H1 (cell line): ENCODE measurements around the gene APOL2. TPM values are rescaled to one million over a fixed set of nuclear protein-coding genes. Genes with fewer than 3 reads are reported as not detected.

Experiments
- CTCF ChIA-PET: fragments of 300-600 bp; sonication (Branson Sonifier 250); formaldehyde crosslinking; loops from one replicate; lab custom pipeline; 2021; ENCODE audit not compliant: partially characterized antibody; lab: Charles Lee
- POLR2A ChIA-PET: fragments of 300-600 bp; sonication (Branson Sonifier 250); formaldehyde crosslinking; loops from one replicate; lab custom pipeline; 2021; ENCODE audit warnings: inconsistent platforms; ENCODE audit not compliant: partially characterized antibody; lab: Charles Lee
- DNase-seq, 2 experiments: peaks; one replicate each; pipeline versions ENCODE4 v3.0.0 to v3.0.0-alpha.2; 2010 to 2022; ENCODE audit warnings: low spot score in 2 of 2, low read depth in 1 of 2, mixed read lengths in 1 of 2
- FAIRE-seq: peaks from 2 replicates; lab custom pipeline; 2011; peaks lifted over from hg19 to GRCh38; lab: Jason Lieb, UNC
- H2AFZ ChIP-seq: 2 replicates; pipeline ENCODE4 v1.8.1; 2012; ENCODE audit warnings: low read length, inconsistent platforms
- H2AK5ac ChIP-seq: 2 replicates; pipeline ENCODE4 v1.6.1; 2013; ENCODE audit warnings: low read depth, low read length
- H2BK120ac ChIP-seq: replicated peaks from 2 replicates; pipeline ENCODE3; 2013; ENCODE audit warnings: low read depth, low read length, inconsistent platforms
- H2BK12ac ChIP-seq: 2 replicates; pipeline ENCODE4 v1.6.1; 2013; ENCODE audit warnings: low read depth, low read length
- H2BK15ac ChIP-seq: 2 replicates; pipeline ENCODE4 v1.6.1; 2013; ENCODE audit warnings: low read length
- H2BK20ac ChIP-seq: 2 replicates; pipeline ENCODE4 v1.6.1; 2013; ENCODE audit warnings: low read length
- H2BK5ac ChIP-seq: 2 replicates; pipeline ENCODE4 v1.6.1; 2013; ENCODE audit warnings: low read depth, low read length
- H3K14ac ChIP-seq: 2 replicates; pipeline ENCODE4 v1.6.1; 2013; ENCODE audit warnings: inconsistent platforms; ENCODE audit not compliant: insufficient read length
- H3K18ac ChIP-seq: 2 replicates; pipeline ENCODE4 v1.6.1; 2013; ENCODE audit warnings: low read length; ENCODE audit errors: extremely low read depth
- H3K23ac ChIP-seq: 2 replicates; pipeline ENCODE4 v1.6.1; 2013; ENCODE audit warnings: inconsistent platforms; ENCODE audit not compliant: insufficient read length
- H3K23me2 ChIP-seq: 2 replicates; pipeline ENCODE4 v1.6.1; 2013; ENCODE audit warnings: low read depth, low read length
- H3K27ac ChIP-seq: 2 replicates; pipeline ENCODE4 v1.6.1; 2011; ENCODE audit warnings: low read depth, low read length, inconsistent platforms
- H3K27me3 ChIP-seq, 4 experiments: replicated peaks in 1 of 4; 1 replicate in 1 of 4; 2 replicates in 3 of 4; pipeline versions ENCODE4 v1.6.1 to v1.8.1; 2011 to 2013; ENCODE audit warnings: low read length in 3 of 4, mild to moderate bottlenecking in 3 of 4, inconsistent platforms in 2 of 4, mixed read lengths in 2 of 4, moderate library complexity in 1 of 4; ENCODE audit not compliant: control insufficient read depth in 3 of 4, insufficient read depth in 3 of 4; ENCODE audit errors: extremely low read depth in 1 of 4
- H3K36me3 ChIP-seq, 4 experiments: 2 replicates each; pipeline versions ENCODE4 v1.6.1 to v1.8.1; 2011 to 2013; ENCODE audit warnings: mild to moderate bottlenecking in 4 of 4, low read length in 3 of 4, moderate library complexity in 2 of 4, control low read depth in 1 of 4, inconsistent platforms in 1 of 4; ENCODE audit not compliant: insufficient read depth in 4 of 4, control insufficient read depth in 2 of 4
- H3K4ac ChIP-seq: replicated peaks from 2 replicates; pipeline ENCODE3; 2013; ENCODE audit warnings: low read length, low read depth, mixed read lengths, inconsistent platforms; ENCODE audit not compliant: insufficient read length
- H3K4me1 ChIP-seq, 4 experiments: replicated peaks in 1 of 4; 1 replicate in 1 of 4; 2 replicates in 3 of 4; pipeline versions ENCODE4 v1.6.1 to v1.8.1; 2011 to 2013; ENCODE audit warnings: low read length in 3 of 4, inconsistent platforms in 2 of 4, mixed read lengths in 1 of 4; ENCODE audit not compliant: insufficient read depth in 4 of 4, control insufficient read depth in 3 of 4
- H3K4me2 ChIP-seq, 2 experiments: 2 replicates each; pipeline versions ENCODE4 v1.6.1 to v1.8.1; 2011 to 2013; ENCODE audit warnings: low read depth in 2 of 2, low read length in 2 of 2, control low read depth in 1 of 2, inconsistent platforms in 1 of 2, mild to moderate bottlenecking in 1 of 2; ENCODE audit not compliant: insufficient read depth in 1 of 2
- H3K4me3 ChIP-seq, 4 experiments: fragments of 200-600, 300-600 bp in 1 of 4; sonication (generic), shearing (Covaris generic), sonication (Bioruptor Twin) in 1 of 4; 2 replicates each; pipeline versions ENCODE4 v1.5.1 to v1.8.1; 2011 to 2016; ENCODE audit warnings: low read length in 4 of 4, low read depth in 3 of 4, control low read depth in 2 of 4, inconsistent platforms in 2 of 4, mild to moderate bottlenecking in 2 of 4, mixed read lengths in 1 of 4, moderate library complexity in 1 of 4; ENCODE audit not compliant: insufficient read depth in 2 of 4; ENCODE audit errors: extremely low read depth in 1 of 4
- H3K56ac ChIP-seq: replicated peaks from 2 replicates; pipeline ENCODE3; 2013; ENCODE audit warnings: low read depth, mild to moderate bottlenecking, mixed read lengths, low read length, inconsistent platforms; ENCODE audit not compliant: insufficient read length
- H3K79me1 ChIP-seq: 2 replicates; pipeline ENCODE4 v1.6.1; 2013; ENCODE audit warnings: low read depth, low read length, control low read depth
- H3K79me2 ChIP-seq, 2 experiments: 2 replicates each; pipeline versions ENCODE4 v1.6.1 to v1.8.1; 2012 to 2013; ENCODE audit warnings: low read length in 2 of 2, mild to moderate bottlenecking in 2 of 2, inconsistent platforms in 1 of 2; ENCODE audit not compliant: insufficient read depth in 2 of 2, control insufficient read depth in 1 of 2
- H3K9ac ChIP-seq, 4 experiments: replicated peaks in 1 of 4; 1 replicate in 1 of 4; 2 replicates in 3 of 4; pipeline versions ENCODE4 v1.6.1 to v1.8.1; 2011 to 2013; ENCODE audit warnings: low read depth in 3 of 4, low read length in 3 of 4, control low read depth in 2 of 4, mild to moderate bottlenecking in 2 of 4, moderate library complexity in 2 of 4, inconsistent platforms in 1 of 4; ENCODE audit errors: extremely low read depth in 1 of 4
- H3K9me3 ChIP-seq, 2 experiments: 2 replicates each; pipeline versions ENCODE4 v1.6.1 to v1.8.1; 2012 to 2013; ENCODE audit warnings: mild to moderate bottlenecking in 2 of 2, moderate library complexity in 2 of 2, control low read depth in 1 of 2, inconsistent platforms in 1 of 2, low read depth in 1 of 2, low read length in 1 of 2, mixed read lengths in 1 of 2; ENCODE audit not compliant: insufficient read depth in 2 of 2
- H4K20me1 ChIP-seq, 2 experiments: replicated peaks in 1 of 2; 2 replicates each; pipeline versions ENCODE3 to v1.8.1; 2011 to 2013; ENCODE audit warnings: inconsistent platforms in 2 of 2, low read length in 2 of 2, mild to moderate bottlenecking in 1 of 2; ENCODE audit not compliant: insufficient read depth in 2 of 2, control insufficient read depth in 1 of 2
- H4K5ac ChIP-seq: 2 replicates; pipeline ENCODE4 v1.6.1; 2013; ENCODE audit warnings: low read length, low read depth, mixed read lengths, inconsistent platforms; ENCODE audit not compliant: insufficient read length
- H4K8ac ChIP-seq: 2 replicates; pipeline ENCODE4 v1.8.0; 2013; ENCODE audit warnings: mild to moderate bottlenecking, moderate library complexity, low read length, inconsistent platforms; ENCODE audit not compliant: insufficient read depth; ENCODE audit errors: extremely low read depth
- H4K91ac ChIP-seq: replicated peaks from 2 replicates; pipeline ENCODE3; 2013; ENCODE audit warnings: low read length, mixed read lengths, inconsistent platforms; ENCODE audit not compliant: insufficient read length
- BCL11A ChIP-seq, 2 experiments: IDR thresholded peaks; one replicate each; pipeline ENCODE4 v1.6.1; 2011; ENCODE audit warnings: low read depth in 2 of 2, low read length in 2 of 2, mild to moderate bottlenecking in 2 of 2
- BRCA1 ChIP-seq: IDR thresholded peaks from 2 replicates; pipeline ENCODE4 v1.6.1; 2012; ENCODE audit warnings: low read depth, low read length, improper control_type of control experiment
- CEBPB ChIP-seq: IDR thresholded peaks from 2 replicates; pipeline ENCODE4 v1.6.1; 2012; ENCODE audit warnings: low read depth, low read length
- CTBP2 ChIP-seq: IDR thresholded peaks from 2 replicates; pipeline ENCODE4 v1.7.0; 2011; ENCODE audit warnings: borderline replicate concordance, mild to moderate bottlenecking, moderate library complexity, mixed read lengths, low read length; ENCODE audit not compliant: insufficient read depth, insufficient read length
- EGR1 ChIP-seq: IDR thresholded peaks from 2 replicates; pipeline ENCODE4 v1.6.1; 2011; ENCODE audit warnings: low read depth, low read length, borderline replicate concordance
- HDAC6 ChIP-seq: IDR thresholded peaks from one replicate; pipeline ENCODE4 v1.7.1; 2012; ENCODE audit warnings: low read depth, mild to moderate bottlenecking, inconsistent platforms, low read length, moderate library complexity
- KDM1A ChIP-seq: fragments of 200-600, 300-600 bp; sonication (generic); IDR thresholded peaks from 2 replicates; pipeline ENCODE4 v1.7.1; 2016; ENCODE audit warnings: mild to moderate bottlenecking, low read length, borderline replicate concordance
- MAX ChIP-seq: IDR thresholded peaks from 2 replicates; pipeline ENCODE4 v1.6.1; 2012; ENCODE audit warnings: inconsistent platforms
- POLR2A ChIP-seq, 2 experiments: IDR thresholded peaks; 1 replicate in 1 of 2; 2 replicates in 1 of 2; pipeline ENCODE4 v1.6.1; 2011; ENCODE audit warnings: low read depth in 2 of 2, low read length in 2 of 2, mild to moderate bottlenecking in 2 of 2; ENCODE audit errors: control extremely low read depth in 1 of 2
- RFX5 ChIP-seq: IDR thresholded peaks from 2 replicates; pipeline ENCODE4 v1.6.1; 2011; ENCODE audit warnings: low read depth, low read length, improper control_type of control experiment, borderline replicate concordance
- TCF12 ChIP-seq: IDR thresholded peaks from 2 replicates; pipeline ENCODE4 v1.6.1; 2011; ENCODE audit warnings: low read depth, mild to moderate bottlenecking, low read length
- WGBS, 2 experiments: shearing (Covaris generic) in 1 of 2; methylation state at CpG; one replicate each; pipeline versions ENCODE4 v1.1.6 to v1.1.7; 2013 to 2015; ENCODE audit warnings: low lambda C conversion rate in 2 of 2, mixed read lengths in 2 of 2, inconsistent platforms in 1 of 2, low coverage in 1 of 2, missing lambda C conversion rate in 1 of 2; ENCODE audit not compliant: insufficient replicate concordance in 2 of 2, insufficient coverage in 1 of 2, insufficient read length in 1 of 2; ENCODE audit errors: extremely low coverage in 1 of 2, missing lambda C conversion rate in 1 of 2; 5-methylcytosine and 5-hydroxymethylcytosine counted together
- polyA plus RNA-seq, 7 experiments: library from polyadenylated mRNA; depleted of rRNA in 3 of 7; stranded (reverse) in 5 of 7; unstranded in 2 of 7; fragments of >200 nt in 5 of 7; fragments of 200-250 nt in 2 of 7; gene quantifications; 1 replicate in 5 of 7; 2 replicates in 1 of 7; 4 replicates in 1 of 7; pipeline versions ENCODE4 v1.2.1 to v1.2.3, GENCODE V29; 2011 to 2013; ENCODE audit warnings: missing spikeins in 2 of 7, mixed read lengths in 2 of 7
- total RNA-seq: library from RNA; stranded (reverse); fragmentation: NEBNext Ultra II Directional; extraction: Animal tissue kit (Norgen Biotek cat#: 25700); gene quantifications from 2 replicates; pipeline ENCODE4 v1.2.1, GENCODE V29; 2021

The APOL2 gene
- total and polyA plus RNA-seq, 2 of the 8 experiments (the other 6 are each of a cell fraction or from before 2014, with no cell fraction given): 8.1 to 11.0 TPM

GRCh38 chr22:36238373-36239149 is 766 bp downstream of the APOL2 start:
- H3K79me1 ChIP-seq: no peaks in the 10 kb centered on the region
- no peak overlapping the region for H4K8ac ChIP-seq
- no peak overlapping the region for H3K4ac ChIP-seq
- H3K18ac ChIP-seq: peak overlapping the region; percentile 26
- H3K23me2 ChIP-seq: peaks cover 3% of the 10 kb centered on the region
- H4K91ac ChIP-seq: no peak overlapping the region
- H2AFZ ChIP-seq: 0 out of 2 replicates have a peak overlapping the region, but pooled peaks have one; percentile 75
- no peak overlapping the region; a peak in 2 of 7 replicates for H3K9ac ChIP-seq
- H3K9me3 ChIP-seq: no peaks in the 10 kb centered on the region
- peak overlapping the region; percentile 21; the same call in 1 of the 2 replicates for H3K27ac ChIP-seq
- H3K14ac ChIP-seq: no peak overlapping the region
- no peaks in the 10 kb centered on the region for H3K27me3 ChIP-seq
- H3K23ac ChIP-seq: no peak overlapping the region
- no peak overlapping the region for H2BK20ac ChIP-seq
- DNase-seq (no peak), FAIRE-seq (no peak)
- H3K4me3 ChIP-seq: peak overlapping the region in 3 of 4 experiments; percentile 35 to 67 (median 40); a peak in 5 of 8 replicates
- no peak overlapping the region for H3K56ac ChIP-seq
- H3K4me2 ChIP-seq: peak overlapping the region; percentile 71 to 91
- H4K5ac ChIP-seq: no peak overlapping the region
- H3K4me1 ChIP-seq: peaks cover 0 to 14% (median 9%) of the 10 kb centered on the region in 4 experiments; a peak in 6 of 7 replicates
- ChIA-PET POLR2A (interaction anchor here (0.6 to 1.9 kb wide), 8 partner anchors 11 to 243 kb away, joined by 3 to 8 read pairs (median 4); partner anchors contain the start of gene TXN2), CTCF (interaction anchor here (0.7 to 5.0 kb wide), 31 partner anchors 10 to 248 kb away, joined by 3 to 30 read pairs (median 7); partner anchors contain the start of genes APOL1 and APOL4)
- no peak overlapping the region for H2BK120ac ChIP-seq
- no peaks in the 10 kb centered on the region for H3K36me3 ChIP-seq
- H2BK5ac ChIP-seq: peak overlapping the region; percentile 82; the same call in 1 of the 2 replicates
- WGBS, 2 experiments: 77% methylated on average over 5 of the region's 5 CpGs; no CpG with 5 or more reads in 1 of the 2 experiments
- H2AK5ac ChIP-seq: peak overlapping the region; percentile 65; the same call in 1 of the 2 replicates
- H2BK15ac ChIP-seq: 0 out of 2 replicates have a peak overlapping the region, but pooled peaks have one; percentile 46
- peak overlapping the region; percentile 43 for H2BK12ac ChIP-seq
- peaks cover 0 to 5% of the 10 kb centered on the region in 2 experiments; a peak in 1 of 4 replicates for H3K79me2 ChIP-seq
- no peaks in the 10 kb centered on the region for H4K20me1 ChIP-seq
- TF ChIP-seq CTBP2: no peak
- no peak for TF ChIP-seq RFX5
- TF ChIP-seq KDM1A: no peak
- no peak for TF ChIP-seq EGR1
- TF ChIP-seq MAX: no peak
- TF ChIP-seq CEBPB: no peak
- no peak for TF ChIP-seq BCL11A (IDR thresholded peaks at IDR 0.05; ENCODE audit: low read depth in 2 of 2, low read length in 2 of 2)
- TF ChIP-seq TCF12: no peak
- TF ChIP-seq BRCA1: no peak
- no peak for TF ChIP-seq HDAC6
- no peak for TF ChIP-seq POLR2A (IDR thresholded peaks at IDR 0.05; ENCODE audit: control extremely low read depth in 1 of 2, low read depth in 2 of 2, low read length in 2 of 2)
